Forelimb muscle (tissue), 1 donor: ENCODE measurements around the gene COL23A1. TPM values are rescaled to one million over a fixed set of nuclear protein-coding genes. Genes with fewer than 3 reads are reported as not detected.

Experiments used
- DNase-seq: peaks from one replicate; pipeline ENCODE4 v3.0.0-alpha.2; 2013; ENCODE audit warnings: low read depth
- polyA plus RNA-seq: library from polyadenylated mRNA; unstranded; fragments of 120-200 nt; gene quantifications from one replicate; pipeline ENCODE4 v1.2.1, GENCODE V29; 2013; ENCODE audit not compliant: insufficient read length

Gene COL23A1
- polyA plus RNA-seq, 1 donor, result 10.1 TPM

GRCh38 chr5:178462816-178463215 lies 127.4 kb downstream of the COL23A1 start:
- no peak for DNase-seq

GRCh38 chr5:178462076-178462475 lies 128.1 kb downstream of the COL23A1 start:
- no peak for DNase-seq

- DNase-seq, result no peak
Measured at GRCh38 chr5:178461004-178461730, 129.0 kb downstream of the COL23A1 start.

GRCh38 chr5:178460598-178460997 lies 129.6 kb downstream of the COL23A1 start:
- no peak for DNase-seq

GRCh38 chr5:178460174-178460573 lies 130.0 kb downstream of the COL23A1 start:
- no peak for DNase-seq

GRCh38 chr5:178458140-178458539 lies 132.1 kb downstream of the COL23A1 start:
- no peak for DNase-seq

GRCh38 chr5:178457471-178457870 lies 132.7 kb downstream of the COL23A1 start:
- no peak for DNase-seq

- no peak for DNase-seq
Measured at GRCh38 chr5:178455480-178455835, 134.7 kb downstream of the COL23A1 start.

GRCh38 chr5:178454821-178455479 lies 135.2 kb downstream of the COL23A1 start:
- no peak for DNase-seq

GRCh38 chr5:178454303-178454702 lies 135.9 kb downstream of the COL23A1 start:
- no peak for DNase-seq

- DNase-seq, result no peak
Measured at GRCh38 chr5:178453224-178453623, 137.0 kb downstream of the COL23A1 start.

- no peak for DNase-seq
Measured at GRCh38 chr5:178450121-178451028, 139.8 kb downstream of the COL23A1 start.

- DNase-seq, result no peak
Measured at GRCh38 chr5:178449163-178450070, 140.8 kb downstream of the COL23A1 start.

GRCh38 chr5:178445534-178445933 lies 144.7 kb downstream of the COL23A1 start:
- DNase-seq, result no peak

- DNase-seq, result no peak
Measured at GRCh38 chr5:178442405-178443257, 147.6 kb downstream of the COL23A1 start.

- no peak for DNase-seq
Measured at GRCh38 chr5:178441486-178442270, 148.5 kb downstream of the COL23A1 start.

- no peak for DNase-seq
Measured at GRCh38 chr5:178440181-178440580, 150.0 kb downstream of the COL23A1 start.

GRCh38 chr5:178439493-178440180 lies 150.6 kb downstream of the COL23A1 start:
- DNase-seq, result no peak

GRCh38 chr5:178438796-178439195 lies 151.4 kb downstream of the COL23A1 start:
- no peak for DNase-seq
